ENCODE measurements around the gene GPN2. TPM values are rescaled to one million over a fixed set of nuclear protein-coding genes. Genes with fewer than 3 reads are reported as not detected.
A peak's percentile ranks its signal among the peaks of the same experiment; 100 is the strongest.

GPN2 gene
- total and polyA plus RNA-seq, 9 of the 15 experiments (the other 6 are each of a cell fraction or from before 2014, with no cell fraction given), result 9.9 to 58.8 (median 20.4) TPM

- BruUV-seq (replicated peaks), result no TSS peak
- WGBS (ENCODE audit: insufficient coverage, low coverage, missing lambda C conversion rate), result 84% methylated on average over 12 of the region's 13 CpGs
- Histone ChIP-seq H3K4me1 (replicated peaks in 1 of 2; ENCODE audit: control insufficient read depth in 2 of 2, insufficient read depth in 2 of 2, low read length in 2 of 2) (peaks cover 0 to 3% of the 10 kb centered on the region in 2 experiments; a peak in 1 of 5 replicates), H4K20me1 (replicated peaks; ENCODE audit: control insufficient read depth, insufficient read depth, low read length) (peaks cover 2% of the 10 kb centered on the region; the same call in 1 of the 2 replicates), H3K4me2 (ENCODE audit: insufficient read depth, low read length) (no peak overlapping the region), H3K9ac (ENCODE audit: insufficient read depth in 1 of 2, low read depth in 2 of 2, low read length in 2 of 2) (no peak overlapping the region), H3K9me1 (ENCODE audit: control insufficient read depth, insufficient read depth, low read length) (no peaks in the 10 kb centered on the region), H3K9me3 (replicated peaks; ENCODE audit: control insufficient read depth, insufficient read depth, low read depth, low read length) (no peaks in the 10 kb centered on the region), H2AFZ (ENCODE audit: low read depth, low read length) (no peak overlapping the region), H3K27ac (ENCODE audit: extremely low read depth, low read depth, low read length) (no peak overlapping the region), H3K4me3 (no peak overlapping the region), H3K27me3 (ENCODE audit: control insufficient read depth in 2 of 2, insufficient read depth in 2 of 2, low read length in 2 of 2) (no peaks in the 10 kb centered on the region), H3K79me2 (ENCODE audit: control insufficient read depth, insufficient read depth, low read length) (no peaks in the 10 kb centered on the region), H3K36me3 (ENCODE audit: control insufficient read depth, insufficient read depth, low read length) (peaks cover 66% of the 10 kb centered on the region)
- POLR2A ChIA-PET, result interaction anchor here (0.5 kb wide), 1 partner anchor 136 kb away, joined by 3 read pairs; no protein-coding TSS in a partner anchor
- intact Hi-C loops (cut with micrococcal nuclease), result no loop called here
- FAIRE-seq (no peak), DNase-seq (ENCODE audit: extremely low read depth in 1 of 4, low spot score in 3 of 4) (no peak), ATAC-seq (no peak)
- in situ Hi-C loops (cut with MboI), result no loop called here
- CTCF ChIA-PET (ENCODE audit: low intra/inter-chr PET ratio), result no interaction called here
- TF ChIP-seq CEBPB (tag; IDR thresholded peaks at IDR 0.05) (peak; percentile 52; the same call in 1 of the 2 replicates), ZNF212 (CRISPR knock-in tag; IDR thresholded peaks at IDR 0.05) (no peak)
Measured at GRCh38 chr1:26844424-26845196, 45.5 kb downstream of the GPN2 start.

- no peak overlapping the region for H3K27ac ChIP-seq (ENCODE audit: extremely low read depth, low read depth, low read length)
- no peak for DNase-seq (ENCODE audit: extremely low read depth in 1 of 4, low spot score in 3 of 4)
- no peak overlapping the region for H3K4me3 ChIP-seq
- no TSS peak for BruUV-seq (replicated peaks)
- no peak for FAIRE-seq
- H3K4me1 ChIP-seq (replicated peaks in 1 of 2; ENCODE audit: control insufficient read depth in 2 of 2, insufficient read depth in 2 of 2, low read length in 2 of 2), result no peaks in the 10 kb centered on the region
- no peak; the same call in 2 of the 3 replicates for ATAC-seq
- H3K9me3 ChIP-seq (replicated peaks; ENCODE audit: control insufficient read depth, insufficient read depth, low read depth, low read length), result no peaks in the 10 kb centered on the region
- CTCF ChIA-PET (ENCODE audit: low intra/inter-chr PET ratio), result interaction anchor here (0.6 kb wide), 1 partner anchor 195 kb away, joined by 3 read pairs; no protein-coding TSS in a partner anchor
- no peak overlapping the region for H3K4me2 ChIP-seq (ENCODE audit: insufficient read depth, low read length)
- H3K9ac ChIP-seq (ENCODE audit: insufficient read depth in 1 of 2, low read depth in 2 of 2, low read length in 2 of 2), result peak overlapping the region in 1 of 2 experiments; percentile 43; a peak in 2 of 4 replicates
- POLR2A ChIA-PET, result interaction anchor here (0.9 to 1.0 kb wide), 2 partner anchors 13 to 301 kb away, joined by 3 to 4 read pairs; partner anchors contain the start of gene ZDHHC18
- H3K9me1 ChIP-seq (ENCODE audit: control insufficient read depth, insufficient read depth, low read length), result no peaks in the 10 kb centered on the region
- intact Hi-C loops (cut with micrococcal nuclease), result no loop called here
- H2AFZ ChIP-seq (ENCODE audit: low read depth, low read length), result no peak overlapping the region
- in situ Hi-C loops (cut with MboI), result no loop called here
- WGBS (ENCODE audit: insufficient coverage, low coverage, missing lambda C conversion rate), result 78% methylated on average over 6 of the region's 6 CpGs
- H4K20me1 ChIP-seq (replicated peaks; ENCODE audit: control insufficient read depth, insufficient read depth, low read length), result 0 out of 2 replicates have a peak, but pooled peaks cover 2% of the 10 kb centered on the region
- H3K79me2 ChIP-seq (ENCODE audit: control insufficient read depth, insufficient read depth, low read length), result no peaks in the 10 kb centered on the region
- no peaks in the 10 kb centered on the region for H3K27me3 ChIP-seq (ENCODE audit: control insufficient read depth in 2 of 2, insufficient read depth in 2 of 2, low read length in 2 of 2)
- H3K36me3 ChIP-seq (ENCODE audit: control insufficient read depth, insufficient read depth, low read length), result peaks cover 67% of the 10 kb centered on the region
- no peak for TF ChIP-seq ZNF436 (CRISPR knock-in tag; IDR thresholded peaks at IDR 0.05)
- TF ChIP-seq ZBTB7A (IDR thresholded peaks at IDR 0.05; ENCODE audit: borderline replicate concordance, control insufficient read depth, low read depth, low read length), result no peak
- TF ChIP-seq NCOA6 (IDR thresholded peaks at IDR 0.05), result no peak
- no peak for TF ChIP-seq SREBF1 (IDR thresholded peaks at IDR 0.05; ENCODE audit: borderline replicate concordance, low read depth, low read length)
- no peak for TF ChIP-seq ZNF695 (CRISPR knock-in tag; IDR thresholded peaks at IDR 0.05)
- TF ChIP-seq ZNF143 (CRISPR knock-in tag; IDR thresholded peaks at IDR 0.05), result no peak
- TF ChIP-seq FOXO4 (CRISPR knock-in tag; IDR thresholded peaks at IDR 0.05), result no peak
- TF ChIP-seq PHF20 (IDR thresholded peaks at IDR 0.05; ENCODE audit: partially characterized antibody), result no peak
- TF ChIP-seq CBX2 (IDR thresholded peaks at IDR 0.05; ENCODE audit: insufficient read depth, low read length, poor library complexity, severe bottlenecking), result no peak
- TF ChIP-seq ZNF41 (CRISPR knock-in tag; conservative IDR thresholded peaks at IDR 0.05), result no peak
Measured at GRCh38 chr1:26839779-26840178, 50.3 kb downstream of the GPN2 start.

Measured in K562 (cell line).